ENCODE measurements around the gene ODR4. TPM values are rescaled to one million over a fixed set of nuclear protein-coding genes. Genes with fewer than 3 reads are reported as not detected.

Gene ODR4
- polyA plus RNA-seq, 1 donor (not counting 4 experiments of a cell fraction or from before 2014, with no cell fraction given) = 20.0 TPM

DNA sequence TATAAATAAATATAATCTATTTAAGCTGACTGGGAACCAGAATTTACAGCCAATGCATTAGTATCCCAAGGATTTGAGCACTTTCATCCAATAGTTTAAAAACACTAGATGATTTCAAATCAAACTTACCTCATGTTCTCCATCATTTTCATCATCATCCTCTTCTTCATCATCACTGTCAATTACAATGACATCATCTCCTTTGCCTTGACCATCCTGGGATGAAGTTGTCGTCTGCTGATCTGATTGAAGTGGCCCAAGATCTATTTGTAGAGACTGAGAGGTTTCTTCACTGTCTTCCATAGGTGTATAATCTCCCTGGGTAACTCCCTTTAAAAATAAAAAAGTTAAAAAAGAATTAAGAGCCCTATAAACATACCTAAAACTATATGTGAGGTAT lies 48.3 kb upstream of the ODR4 start:
- no peaks in the 10 kb centered on the region for H3K4me1 ChIP-seq (ENCODE audit: control insufficient read depth, extremely low read depth, insufficient read depth, low read length)
- DNase-seq (ENCODE audit: low read depth, low spot score) (no peak), FAIRE-seq (no peak)
- no peak overlapping the region for H3K4me3 ChIP-seq (ENCODE audit: control insufficient read depth in 2 of 3, extremely low read depth in 1 of 3, insufficient read depth in 2 of 3, low read depth in 1 of 3, low read length in 3 of 3)
- H3K27me3 ChIP-seq (ENCODE audit: control insufficient read depth, extremely low read depth, insufficient read depth, low read length) = no peaks in the 10 kb centered on the region
- no peak for TF ChIP-seq EZH2 (IDR thresholded peaks at IDR 0.05; ENCODE audit: low read length)
- TF ChIP-seq, protein P1, sequence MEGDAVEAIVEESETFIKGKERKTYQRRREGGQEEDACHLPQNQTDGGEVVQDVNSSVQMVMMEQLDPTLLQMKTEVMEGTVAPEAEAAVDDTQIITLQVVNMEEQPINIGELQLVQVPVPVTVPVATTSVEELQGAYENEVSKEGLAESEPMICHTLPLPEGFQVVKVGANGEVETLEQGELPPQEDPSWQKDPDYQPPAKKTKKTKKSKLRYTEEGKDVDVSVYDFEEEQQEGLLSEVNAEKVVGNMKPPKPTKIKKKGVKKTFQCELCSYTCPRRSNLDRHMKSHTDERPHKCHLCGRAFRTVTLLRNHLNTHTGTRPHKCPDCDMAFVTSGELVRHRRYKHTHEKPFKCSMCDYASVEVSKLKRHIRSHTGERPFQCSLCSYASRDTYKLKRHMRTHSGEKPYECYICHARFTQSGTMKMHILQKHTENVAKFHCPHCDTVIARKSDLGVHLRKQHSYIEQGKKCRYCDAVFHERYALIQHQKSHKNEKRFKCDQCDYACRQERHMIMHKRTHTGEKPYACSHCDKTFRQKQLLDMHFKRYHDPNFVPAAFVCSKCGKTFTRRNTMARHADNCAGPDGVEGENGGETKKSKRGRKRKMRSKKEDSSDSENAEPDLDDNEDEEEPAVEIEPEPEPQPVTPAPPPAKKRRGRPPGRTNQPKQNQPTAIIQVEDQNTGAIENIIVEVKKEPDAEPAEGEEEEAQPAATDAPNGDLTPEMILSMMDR (optimal IDR thresholded peaks at IDR 0.05 in 1 of 3, IDR thresholded peaks at IDR 0.05 in 1 of 3, conservative IDR thresholded peaks at IDR 0.05 in 1 of 3; ENCODE audit: extremely low read depth in 1 of 3, insufficient read depth in 2 of 3, low read length in 3 of 3) = no peak
- H3K27ac ChIP-seq (ENCODE audit: control insufficient read depth, insufficient read depth, low read length) = no peak overlapping the region
- H3K79me2 ChIP-seq (ENCODE audit: control insufficient read depth, insufficient read depth, low read length) = no peaks in the 10 kb centered on the region
- no peak overlapping the region for H3K9ac ChIP-seq (ENCODE audit: control insufficient read depth, extremely low read depth, insufficient read depth, low read length)
- H3K4me2 ChIP-seq (ENCODE audit: control insufficient read depth, extremely low read depth, insufficient read depth, low read depth, low read length) = no peak overlapping the region
- peaks cover 11 to 24% of the 10 kb centered on the region in 2 experiments for H3K36me3 ChIP-seq (ENCODE audit: control insufficient read depth in 2 of 2, extremely low read depth in 1 of 2, insufficient read depth in 2 of 2, low read length in 2 of 2)
- no peaks in the 10 kb centered on the region for H3K9me1 ChIP-seq (ENCODE audit: control insufficient read depth, extremely low read depth, insufficient read depth, low read length)
- H2AFZ ChIP-seq (ENCODE audit: control insufficient read depth, low read length) = no peak overlapping the region
- no peaks in the 10 kb centered on the region for H3K9me3 ChIP-seq (ENCODE audit: control insufficient read depth, low read depth, low read length)
- H4K20me1 ChIP-seq (ENCODE audit: control insufficient read depth, extremely low read depth, insufficient read depth, low read length) = no peaks in the 10 kb centered on the region
- dilution Hi-C loops (cut with MboI; ENCODE audit: extremely low pct_ligation_motif_present, low sequenced_read_pairs) = no loop called here

DNA sequence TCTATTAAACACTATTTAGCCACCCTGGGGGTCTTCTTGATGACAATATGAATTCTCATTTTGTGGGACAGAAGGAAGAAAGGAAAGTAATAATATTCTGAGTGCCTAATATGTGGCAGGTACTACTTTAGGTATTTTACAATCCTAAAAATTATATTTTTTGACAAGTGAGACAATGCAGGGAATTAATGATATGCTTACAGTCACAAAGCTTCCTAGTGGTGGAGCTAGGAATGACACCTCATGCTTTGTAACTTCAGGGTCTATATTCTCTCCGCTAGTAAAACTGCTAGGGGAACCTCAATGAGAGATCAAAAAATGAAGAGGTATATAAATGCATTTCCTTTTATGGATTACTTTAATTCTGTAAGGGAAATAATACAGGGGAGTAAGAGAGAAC lies 44.9 kb upstream of the ODR4 start:
- FAIRE-seq (no peak), DNase-seq (ENCODE audit: low read depth, low spot score) (no peak)
- H3K9me1 ChIP-seq (ENCODE audit: control insufficient read depth, extremely low read depth, insufficient read depth, low read length) = no peaks in the 10 kb centered on the region
- H3K27me3 ChIP-seq (ENCODE audit: control insufficient read depth, extremely low read depth, insufficient read depth, low read length) = no peaks in the 10 kb centered on the region
- no peak overlapping the region for H3K27ac ChIP-seq (ENCODE audit: control insufficient read depth, insufficient read depth, low read length)
- H4K20me1 ChIP-seq (ENCODE audit: control insufficient read depth, extremely low read depth, insufficient read depth, low read length) = no peaks in the 10 kb centered on the region
- H3K36me3 ChIP-seq (ENCODE audit: control insufficient read depth in 2 of 2, extremely low read depth in 1 of 2, insufficient read depth in 2 of 2, low read length in 2 of 2) = peaks cover 8 to 20% of the 10 kb centered on the region in 2 experiments
- H3K4me1 ChIP-seq (ENCODE audit: control insufficient read depth, extremely low read depth, insufficient read depth, low read length) = no peaks in the 10 kb centered on the region
- no peaks in the 10 kb centered on the region for H3K9me3 ChIP-seq (ENCODE audit: control insufficient read depth, low read depth, low read length)
- H2AFZ ChIP-seq (ENCODE audit: control insufficient read depth, low read length) = no peak overlapping the region
- TF ChIP-seq EZH2 (IDR thresholded peaks at IDR 0.05; ENCODE audit: low read length) = no peak
- TF ChIP-seq, protein P1 (optimal IDR thresholded peaks at IDR 0.05 in 1 of 3, IDR thresholded peaks at IDR 0.05 in 1 of 3, conservative IDR thresholded peaks at IDR 0.05 in 1 of 3; ENCODE audit: extremely low read depth in 1 of 3, insufficient read depth in 2 of 3, low read length in 3 of 3) = peak in 2 of 3 experiments; percentile 35 to 37
- dilution Hi-C loops (cut with MboI; ENCODE audit: extremely low pct_ligation_motif_present, low sequenced_read_pairs) = no loop called here
- H3K9ac ChIP-seq (ENCODE audit: control insufficient read depth, extremely low read depth, insufficient read depth, low read length) = no peak overlapping the region
- H3K4me2 ChIP-seq (ENCODE audit: control insufficient read depth, extremely low read depth, insufficient read depth, low read depth, low read length) = no peak overlapping the region
- no peak overlapping the region for H3K4me3 ChIP-seq (ENCODE audit: control insufficient read depth in 2 of 3, extremely low read depth in 1 of 3, insufficient read depth in 2 of 3, low read depth in 1 of 3, low read length in 3 of 3)
- no peaks in the 10 kb centered on the region for H3K79me2 ChIP-seq (ENCODE audit: control insufficient read depth, insufficient read depth, low read length)
